ENCODE measurements around the gene CALN1. TPM values are rescaled to one million over a fixed set of nuclear protein-coding genes. Genes with fewer than 3 reads are reported as not detected.
A peak's percentile ranks its signal among the peaks of the same experiment; 100 is the strongest.

Gene CALN1
- total and polyA plus RNA-seq, 9 of the 15 experiments (the other 6 are each of a cell fraction or from before 2014, with no cell fraction given), result 1.4 to 7.5 (median 3.3) TPM

DNA sequence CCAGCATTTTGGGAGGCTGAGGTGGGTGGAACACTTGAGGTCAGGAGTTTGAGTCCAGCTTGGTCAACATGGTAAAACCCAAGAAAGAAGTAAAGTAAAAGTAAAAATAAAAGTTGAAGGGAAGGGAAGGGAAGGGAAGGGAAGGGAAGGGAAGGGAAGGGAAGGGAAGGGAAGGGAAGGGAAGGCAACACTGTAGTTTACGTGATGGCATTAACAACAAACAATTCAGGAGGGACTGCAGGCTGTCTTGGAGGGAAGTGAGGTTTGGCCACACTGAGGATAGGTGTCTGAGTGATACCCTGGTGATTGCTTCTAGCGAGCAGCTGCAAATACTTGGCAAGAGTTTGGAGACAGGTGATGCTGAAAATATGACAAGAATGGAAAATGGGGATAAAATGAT lies 298.0 kb downstream of the CALN1 start:
- no peaks in the 10 kb centered on the region; the same call in 1 of the 2 replicates for H4K20me1 ChIP-seq (replicated peaks; ENCODE audit: control insufficient read depth, insufficient read depth, low read length)
- intact Hi-C loops (cut with micrococcal nuclease) (no loop called here), in situ Hi-C loops (cut with MboI) (no loop called here)
- no peak overlapping the region for H3K4me2 ChIP-seq (ENCODE audit: insufficient read depth, low read length)
- no peaks in the 10 kb centered on the region for H3K27me3 ChIP-seq (ENCODE audit: control insufficient read depth in 2 of 2, insufficient read depth in 2 of 2, low read length in 2 of 2)
- no peaks in the 10 kb centered on the region for H3K9me3 ChIP-seq (replicated peaks; ENCODE audit: control insufficient read depth, insufficient read depth, low read depth, low read length)
- ChIA-PET CTCF (ENCODE audit: low intra/inter-chr PET ratio) (no interaction called here), POLR2A (interaction anchor here (1.5 kb wide), 1 partner anchor 12 kb away, joined by 3 read pairs; no protein-coding TSS in a partner anchor)
- ATAC-seq (no peak), DNase-seq (ENCODE audit: extremely low read depth in 1 of 4, low spot score in 3 of 4) (no peak), FAIRE-seq (no peak)
- no peaks in the 10 kb centered on the region for H3K4me1 ChIP-seq (replicated peaks in 1 of 2; ENCODE audit: control insufficient read depth in 2 of 2, insufficient read depth in 2 of 2, low read length in 2 of 2)
- TF ChIP-seq NR2F6 (CRISPR knock-in tag; IDR thresholded peaks at IDR 0.05) (no peak), ZNF408 (CRISPR knock-in tag; IDR thresholded peaks at IDR 0.05; ENCODE audit: low read depth) (no peak), ZNF24 (IDR thresholded peaks at IDR 0.05) (no peak), PCBP2 (IDR thresholded peaks at IDR 0.05; ENCODE audit: low read depth, low read length, poor library complexity, severe bottlenecking) (peak; percentile 36), PCBP1 (IDR thresholded peaks at IDR 0.05; ENCODE audit: low read depth, low read length, poor library complexity, severe bottlenecking) (peak; percentile 82)
- no peak overlapping the region for H2AFZ ChIP-seq (ENCODE audit: low read depth, low read length)
- no peak overlapping the region for H3K4me3 ChIP-seq
- H3K36me3 ChIP-seq (ENCODE audit: control insufficient read depth, insufficient read depth, low read length), result no peaks in the 10 kb centered on the region
- WGBS (ENCODE audit: insufficient coverage, low coverage, missing lambda C conversion rate), result 0% methylated on average over 2 of the region's 2 CpGs
- BruUV-seq (replicated peaks), result no TSS peak
- H3K79me2 ChIP-seq (ENCODE audit: control insufficient read depth, insufficient read depth, low read length), result no peaks in the 10 kb centered on the region
- H3K9me1 ChIP-seq (ENCODE audit: control insufficient read depth, insufficient read depth, low read length), result no peaks in the 10 kb centered on the region
- H3K27ac ChIP-seq (ENCODE audit: extremely low read depth, low read depth, low read length), result no peak overlapping the region
- no peak overlapping the region for H3K9ac ChIP-seq (ENCODE audit: insufficient read depth in 1 of 2, low read depth in 2 of 2, low read length in 2 of 2)

DNA sequence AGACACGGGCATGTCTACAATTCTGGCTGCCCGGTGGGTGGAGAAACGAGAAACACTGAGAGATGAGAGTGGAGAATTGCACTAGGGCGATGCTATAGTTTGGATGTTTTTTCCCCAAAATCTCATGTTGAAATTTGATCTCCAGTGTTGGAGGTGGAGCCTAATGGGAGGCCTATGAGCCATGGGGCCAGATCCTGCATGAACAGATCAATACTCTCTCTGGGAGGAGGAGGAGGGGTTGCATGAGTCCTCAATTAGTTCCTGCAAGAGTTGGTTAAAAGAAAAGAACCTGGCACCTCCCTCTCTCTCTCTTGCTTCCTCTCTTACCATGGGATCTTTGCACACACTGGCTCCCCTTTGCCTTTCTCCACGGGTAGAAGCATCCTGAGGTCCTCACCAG lies 299.1 kb downstream of the CALN1 start:
- Histone ChIP-seq H3K36me3 (ENCODE audit: control insufficient read depth, insufficient read depth, low read length) (no peaks in the 10 kb centered on the region), H3K79me2 (ENCODE audit: control insufficient read depth, insufficient read depth, low read length) (no peaks in the 10 kb centered on the region), H3K27me3 (ENCODE audit: control insufficient read depth in 2 of 2, insufficient read depth in 2 of 2, low read length in 2 of 2) (no peaks in the 10 kb centered on the region), H3K9me1 (ENCODE audit: control insufficient read depth, insufficient read depth, low read length) (no peaks in the 10 kb centered on the region), H3K9me3 (replicated peaks; ENCODE audit: control insufficient read depth, insufficient read depth, low read depth, low read length) (no peaks in the 10 kb centered on the region), H3K4me2 (ENCODE audit: insufficient read depth, low read length) (no peak overlapping the region), H4K20me1 (replicated peaks; ENCODE audit: control insufficient read depth, insufficient read depth, low read length) (no peaks in the 10 kb centered on the region; the same call in 1 of the 2 replicates), H3K4me1 (replicated peaks in 1 of 2; ENCODE audit: control insufficient read depth in 2 of 2, insufficient read depth in 2 of 2, low read length in 2 of 2) (no peaks in the 10 kb centered on the region), H3K4me3 (no peak overlapping the region), H3K9ac (ENCODE audit: insufficient read depth in 1 of 2, low read depth in 2 of 2, low read length in 2 of 2) (no peak overlapping the region), H2AFZ (ENCODE audit: low read depth, low read length) (no peak overlapping the region), H3K27ac (ENCODE audit: extremely low read depth, low read depth, low read length) (no peak overlapping the region)
- in situ Hi-C loops (cut with MboI) (no loop called here), intact Hi-C loops (cut with micrococcal nuclease) (no loop called here)
- CTCF ChIA-PET (ENCODE audit: low intra/inter-chr PET ratio), result no interaction called here
- POLR2A ChIA-PET, result interaction anchor here (0.6 to 1.5 kb wide), 2 partner anchors 11 kb away, joined by 3 read pairs; no protein-coding TSS in a partner anchor
- WGBS (ENCODE audit: insufficient coverage, low coverage, missing lambda C conversion rate), result 2% methylated on average over 5 of the region's 5 CpGs
- no TSS peak for BruUV-seq (replicated peaks)
- no peak for DNase-seq (ENCODE audit: extremely low read depth in 1 of 4, low spot score in 3 of 4)
- ATAC-seq, result no peak
- TF ChIP-seq PML (IDR thresholded peaks at IDR 0.05; ENCODE audit: low read length) (no peak), NFE2L1 (tag; IDR thresholded peaks at IDR 0.05; ENCODE audit: borderline replicate concordance, low read depth) (no peak), EP300 (IDR thresholded peaks at IDR 0.05; ENCODE audit: low read length) (no peak), TOE1 (IDR thresholded peaks at IDR 0.05; ENCODE audit: borderline replicate concordance) (no peak), TOE1 (CRISPR knock-in tag; IDR thresholded peaks at IDR 0.05; ENCODE audit: borderline replicate concordance, low read depth) (no peak), ATF7 (IDR thresholded peaks at IDR 0.05) (no peak), ADNP (tag; IDR thresholded peaks at IDR 0.05) (no peak)
- FAIRE-seq, result no peak
